Activated CD4-positive, alpha-beta T cell treated with anti-CD3 and anti-CD28 coated beads for 36 hours (primary cell): ENCODE results near the gene PTX4. TPM values are rescaled to one million over a fixed set of nuclear protein-coding genes. Genes with fewer than 3 reads are reported as not detected.

ENCODE experiments used
- ATAC-seq: fragments of 200-7000 bp; cut with Tn5 transposase; one replicate; pipeline ENCODE4 v1.10.0; 2021; ENCODE audit warnings: mild to moderate bottlenecking, moderate library complexity
- CTCF ChIA-PET: fragments of 350-600 bp; sonication (Branson Sonifier 250); formaldehyde crosslinking; loops from one replicate; lab custom pipeline; 2021; ENCODE audit warnings: antibody characterized with exemption; lab: Charles Lee
- POLR2A ChIA-PET: fragments of 350-600 bp; sonication (Branson Sonifier 250); formaldehyde crosslinking; loops from one replicate; lab custom pipeline; 2021; ENCODE audit warnings: antibody characterized with exemption, inconsistent platforms; lab: Charles Lee
- DNase-seq: peaks from one replicate; pipeline ENCODE4 v3.0.0-alpha.2; 2020
- H3K27ac Mint-ChIP-seq: one replicate; pipeline ENCODE4 v1.8.0; 2021; ENCODE audit warnings: mixed read lengths
- H3K27me3 Mint-ChIP-seq: one replicate; pipeline ENCODE4 v1.8.0; 2021; ENCODE audit warnings: mixed read lengths
- H3K36me3 Mint-ChIP-seq: one replicate; pipeline ENCODE4 v1.8.0; 2021; ENCODE audit warnings: low read depth, mixed read lengths
- H3K4me1 Mint-ChIP-seq: one replicate; pipeline ENCODE4 v1.8.0; 2021; ENCODE audit warnings: mixed read lengths
- H3K4me3 Mint-ChIP-seq: one replicate; pipeline ENCODE4 v1.8.0; 2021; ENCODE audit warnings: mild to moderate bottlenecking, moderate library complexity, mixed read lengths
- H3K9me3 Mint-ChIP-seq: one replicate; pipeline ENCODE4 v1.8.0; 2021; ENCODE audit warnings: low read depth, mixed read lengths
- intact Hi-C, 2 experiments: fragments of 100-400 bp; cut with DNase I in 1 of 2; cut with micrococcal nuclease in 1 of 2; formaldehyde crosslinking; loops; one replicate each; pipeline versions ENCODE4 v1.14.2 to v1.15.1; 2022 to 2024; cut with DNase I, micrococcal nuclease
- total RNA-seq, 2 experiments: library from RNA; stranded (reverse); gene quantifications; one replicate each; pipeline ENCODE4 v1.2.3, GENCODE V29; 2021

The PTX4 gene
- total RNA-seq, 2 experiments from 2014 or later: not detected

- POLR2A ChIA-PET: no interaction called here
- intact Hi-C loops: no loop called here
- Mint-ChIP-seq H3K27ac (no peak overlapping the region), H3K4me1 (no peaks in the 10 kb centered on the region), H3K9me3 (no peaks in the 10 kb centered on the region), H3K4me3 (no peak overlapping the region), H3K27me3 (no peaks in the 10 kb centered on the region), H3K36me3 (peaks cover 27% of the 10 kb centered on the region)
- DNase-seq (no peak), ATAC-seq (no peak)
- CTCF ChIA-PET: no interaction called here
Observed at GRCh38 chr16:1506494-1507213, 17.9 kb upstream of the PTX4 start.

GRCh38 chr16:1505912-1506311 is 17.2 kb upstream of the PTX4 start:
- DNase-seq (no peak), ATAC-seq (no peak)
- H3K4me1 Mint-ChIP-seq: no peaks in the 10 kb centered on the region
- H3K27ac Mint-ChIP-seq: no peak overlapping the region
- ChIA-PET POLR2A (no interaction called here), CTCF (no interaction called here)
- intact Hi-C loops: no loop called here
- H3K9me3 Mint-ChIP-seq: no peaks in the 10 kb centered on the region
- peaks cover 26% of the 10 kb centered on the region for H3K36me3 Mint-ChIP-seq
- H3K27me3 Mint-ChIP-seq: no peaks in the 10 kb centered on the region
- H3K4me3 Mint-ChIP-seq: no peak overlapping the region

GRCh38 chr16:1505073-1505844 is 16.5 kb upstream of the PTX4 start:
- Mint-ChIP-seq H3K27me3 (no peaks in the 10 kb centered on the region), H3K4me3 (no peak overlapping the region), H3K27ac (no peak overlapping the region), H3K4me1 (no peaks in the 10 kb centered on the region), H3K36me3 (peaks cover 24% of the 10 kb centered on the region), H3K9me3 (no peaks in the 10 kb centered on the region)
- DNase-seq (no peak), ATAC-seq (no peak)
- intact Hi-C loops: no loop called here
- POLR2A ChIA-PET: no interaction called here
- CTCF ChIA-PET: no interaction called here

GRCh38 chr16:1503110-1503955 is 14.6 kb upstream of the PTX4 start:
- H3K36me3 Mint-ChIP-seq: peaks cover 23% of the 10 kb centered on the region
- POLR2A ChIA-PET: no interaction called here
- no peaks in the 10 kb centered on the region for H3K4me1 Mint-ChIP-seq

GRCh38 chr16:1502092-1503004 is 13.6 kb upstream of the PTX4 start:
- H3K4me1 Mint-ChIP-seq: no peaks in the 10 kb centered on the region
- ATAC-seq (no peak), DNase-seq (no peak)
- H3K9me3 Mint-ChIP-seq: no peaks in the 10 kb centered on the region
- H3K36me3 Mint-ChIP-seq: peaks cover 27% of the 10 kb centered on the region
- H3K27ac Mint-ChIP-seq: no peak overlapping the region
- CTCF ChIA-PET: no interaction called here
- POLR2A ChIA-PET: no interaction called here
- H3K27me3 Mint-ChIP-seq: no peaks in the 10 kb centered on the region
- no peak overlapping the region for H3K4me3 Mint-ChIP-seq
- intact Hi-C loops: no loop called here

More at GRCh38 chr16:1503110-1503955, 14.6 kb upstream of the PTX4 start:
- DNase-seq (no peak), ATAC-seq (no peak)
- intact Hi-C loops: no loop called here
- CTCF ChIA-PET: interaction anchor here (0.7 kb wide), 1 partner anchor 224 kb away, joined by 3 read pairs; no protein-coding TSS in a partner anchor
- Mint-ChIP-seq H3K27ac (no peak overlapping the region), H3K27me3 (no peaks in the 10 kb centered on the region), H3K9me3 (no peaks in the 10 kb centered on the region), H3K4me3 (no peak overlapping the region)

GRCh38 chr16:1501630-1502029 is 12.9 kb upstream of the PTX4 start:
- H3K27me3 Mint-ChIP-seq: no peaks in the 10 kb centered on the region
- ChIA-PET POLR2A (no interaction called here), CTCF (no interaction called here)
- ATAC-seq: no peak
- no peak overlapping the region for H3K4me3 Mint-ChIP-seq
- intact Hi-C loops: no loop called here
- H3K27ac Mint-ChIP-seq: no peak overlapping the region
- H3K36me3 Mint-ChIP-seq: peaks cover 31% of the 10 kb centered on the region
- no peaks in the 10 kb centered on the region for H3K9me3 Mint-ChIP-seq
- no peak for DNase-seq
- no peaks in the 10 kb centered on the region for H3K4me1 Mint-ChIP-seq

GRCh38 chr16:1500465-1501150 is 11.9 kb upstream of the PTX4 start:
- intact Hi-C loops: no loop called here

GRCh38 chr16:1499756-1500464 is 11.2 kb upstream of the PTX4 start:
- Mint-ChIP-seq H3K36me3 (peaks cover 30% of the 10 kb centered on the region), H3K9me3 (no peaks in the 10 kb centered on the region), H3K4me1 (no peaks in the 10 kb centered on the region), H3K27ac (no peak overlapping the region), H3K27me3 (no peaks in the 10 kb centered on the region), H3K4me3 (no peak overlapping the region)
- ChIA-PET CTCF (interaction anchor here (0.6 kb wide), 1 partner anchor 27 kb away, joined by 3 read pairs; no protein-coding TSS in a partner anchor), POLR2A (interaction anchor here (0.7 kb wide), 1 partner anchor 91 kb away, joined by 4 read pairs; no protein-coding TSS in a partner anchor)
- DNase-seq (no peak), ATAC-seq (no peak)
- intact Hi-C loops: no loop called here

More at GRCh38 chr16:1500465-1501150, 11.9 kb upstream of the PTX4 start:
- peaks cover 30% of the 10 kb centered on the region for H3K36me3 Mint-ChIP-seq
- no peaks in the 10 kb centered on the region for H3K4me1 Mint-ChIP-seq
- H3K27me3 Mint-ChIP-seq: no peaks in the 10 kb centered on the region
- CTCF ChIA-PET: interaction anchor here (0.6 kb wide), 1 partner anchor 26 kb away, joined by 3 read pairs; no protein-coding TSS in a partner anchor
- no peak for DNase-seq
- no peak overlapping the region for H3K4me3 Mint-ChIP-seq
- no peaks in the 10 kb centered on the region for H3K9me3 Mint-ChIP-seq
- H3K27ac Mint-ChIP-seq: no peak overlapping the region
- ATAC-seq: no peak
- POLR2A ChIA-PET: no interaction called here

GRCh38 chr16:1498899-1499676 is 10.3 kb upstream of the PTX4 start:
- Mint-ChIP-seq H3K9me3 (no peaks in the 10 kb centered on the region), H3K4me3 (no peak overlapping the region), H3K27ac (no peak overlapping the region), H3K4me1 (peaks cover 5% of the 10 kb centered on the region), H3K27me3 (no peaks in the 10 kb centered on the region), H3K36me3 (peaks cover 31% of the 10 kb centered on the region)
- ATAC-seq (no peak), DNase-seq (no peak)
- POLR2A ChIA-PET: interaction anchor here (0.7 kb wide), 1 partner anchor 90 kb away, joined by 4 read pairs; no protein-coding TSS in a partner anchor
- intact Hi-C loops: no loop called here
- CTCF ChIA-PET: no interaction called here
